ENCODE results near the gene FBXO34.

DNA sequence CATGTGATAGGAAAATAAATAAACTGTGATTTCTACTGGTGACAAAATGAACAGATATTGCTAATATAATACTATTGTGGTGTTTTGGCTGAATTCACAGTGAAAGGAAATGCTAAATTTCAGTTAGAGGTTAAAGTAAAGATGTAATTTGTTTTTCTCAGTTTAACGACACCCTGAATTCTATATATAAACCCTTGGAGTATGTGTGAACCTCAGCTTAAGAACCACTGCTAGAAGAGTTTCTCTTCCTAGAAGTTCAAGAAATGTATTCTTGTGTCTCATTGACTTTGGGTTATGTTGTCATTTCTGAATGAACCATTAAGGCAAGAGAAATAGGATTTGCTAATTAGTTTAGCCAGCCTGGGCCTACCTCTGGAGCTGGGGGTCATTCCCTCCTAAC lies 8.2 kb downstream of the FBXO34 start:
- TF ChIP-seq, protein P1, sequence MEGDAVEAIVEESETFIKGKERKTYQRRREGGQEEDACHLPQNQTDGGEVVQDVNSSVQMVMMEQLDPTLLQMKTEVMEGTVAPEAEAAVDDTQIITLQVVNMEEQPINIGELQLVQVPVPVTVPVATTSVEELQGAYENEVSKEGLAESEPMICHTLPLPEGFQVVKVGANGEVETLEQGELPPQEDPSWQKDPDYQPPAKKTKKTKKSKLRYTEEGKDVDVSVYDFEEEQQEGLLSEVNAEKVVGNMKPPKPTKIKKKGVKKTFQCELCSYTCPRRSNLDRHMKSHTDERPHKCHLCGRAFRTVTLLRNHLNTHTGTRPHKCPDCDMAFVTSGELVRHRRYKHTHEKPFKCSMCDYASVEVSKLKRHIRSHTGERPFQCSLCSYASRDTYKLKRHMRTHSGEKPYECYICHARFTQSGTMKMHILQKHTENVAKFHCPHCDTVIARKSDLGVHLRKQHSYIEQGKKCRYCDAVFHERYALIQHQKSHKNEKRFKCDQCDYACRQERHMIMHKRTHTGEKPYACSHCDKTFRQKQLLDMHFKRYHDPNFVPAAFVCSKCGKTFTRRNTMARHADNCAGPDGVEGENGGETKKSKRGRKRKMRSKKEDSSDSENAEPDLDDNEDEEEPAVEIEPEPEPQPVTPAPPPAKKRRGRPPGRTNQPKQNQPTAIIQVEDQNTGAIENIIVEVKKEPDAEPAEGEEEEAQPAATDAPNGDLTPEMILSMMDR (IDR thresholded peaks at IDR 0.05) = no peak
- TF ChIP-seq ZFX (IDR thresholded peaks at IDR 0.05; ENCODE audit: borderline replicate concordance) = no peak
